Gastrocnemius medialis (tissue), 4 donors: ENCODE results near the gene IPO5. TPM values are rescaled to one million over a fixed set of nuclear protein-coding genes. Genes with fewer than 3 reads are reported as not detected.

Experiments
- ATAC-seq, 2 donors: fragments of 150-250 bp; one replicate each; pipeline ENCODE4 v1.9.1; 2016
- DNase-seq, 2 donors: peaks; one replicate each; pipeline ENCODE4 v3.0.0-alpha.2; 2019
- H3K27ac ChIP-seq, 4 donors: fragments of 200-600 bp; sonication (generic); 1 replicate in 1 of 4; 2 replicates in 3 of 4; pipeline ENCODE4 v1.5.1; 2016 to 2018; ENCODE audit warnings: mild to moderate bottlenecking in 2 of 4, moderate library complexity in 1 of 4
- H3K27me3 ChIP-seq, 3 donors: fragments of 200-600 bp; sonication (generic) in 2 of 3; 1 replicate in 1 of 3; 2 replicates in 2 of 3; pipeline versions ENCODE4 v1.5.1 to v1.6.0; 2016 to 2019; ENCODE audit warnings: mild to moderate bottlenecking in 1 of 3, moderate library complexity in 1 of 3
- H3K36me3 ChIP-seq, 2 donors: fragments of 200-600 bp; sonication (generic) in 1 of 2; one replicate each; pipeline ENCODE4 v1.5.1; 2017 to 2018
- H3K4me1 ChIP-seq, 2 donors: fragments of 200-600 bp; sonication (generic) in 1 of 2; one replicate each; pipeline ENCODE4 v1.5.1; 2016 to 2017; ENCODE audit warnings: mild to moderate bottlenecking in 2 of 2
- H3K4me3 ChIP-seq, 4 donors: fragments of 200-600 bp; sonication (generic) in 3 of 4; 1 replicate in 1 of 4; 2 replicates in 3 of 4; pipeline ENCODE4 v1.5.1; 2016 to 2019; ENCODE audit warnings: mild to moderate bottlenecking in 2 of 4
- H3K9me3 ChIP-seq, 3 donors: fragments of 200-600 bp; sonication (generic) in 2 of 3; 1 replicate in 1 of 3; 2 replicates in 2 of 3; pipeline ENCODE4 v1.5.1; 2016 to 2019
- POLR2A ChIP-seq, 2 donors: fragments of 450-650 bp; IDR thresholded peaks; one replicate each; pipeline ENCODE4 v1.6.1; 2017; ENCODE audit warnings: antibody characterized with exemption in 2 of 2, mild to moderate bottlenecking in 2 of 2, moderate library complexity in 2 of 2
- in situ Hi-C, 4 donors: fragments of 200-750 bp; cut with MboI; loops; one replicate each; pipeline versions ENCODE4 v1.15.0 to v1.8.0; 2017; ENCODE audit warnings: low sequenced_read_pairs in 4 of 4
- intact Hi-C: fragments of 100-400 bp; cut with DNase I; formaldehyde crosslinking; loops from one replicate; pipeline ENCODE4 v1.15.1; 2023; ENCODE audit warnings: low total_unique reads
- total RNA-seq, 4 donors: library from RNA; depleted of rRNA; stranded (reverse); fragments of >200 nt; gene quantifications; one replicate each; pipeline versions ENCODE4 v1.1.0 to v1.2.3, GENCODE V29; 2016
- TF ChIP-seq, protein P1 (sequence below), 5 experiments: fragments of 450-650 bp in 3 of 5; fragments of 200-600 bp in 2 of 5; sonication (generic) in 2 of 5; IDR thresholded peaks in 4 of 5; conservative IDR thresholded peaks in 1 of 5; 1 replicate in 4 of 5; 2 replicates in 1 of 5; pipeline ENCODE4 v1.5.1; 2016 to 2019; ENCODE audit warnings: antibody characterized with exemption in 5 of 5, mild to moderate bottlenecking in 3 of 5, moderate library complexity in 3 of 5

Gene IPO5
- 100 to 1,000 TPM; 157 to 184 (median 177) TPM for total RNA-seq

DNA sequence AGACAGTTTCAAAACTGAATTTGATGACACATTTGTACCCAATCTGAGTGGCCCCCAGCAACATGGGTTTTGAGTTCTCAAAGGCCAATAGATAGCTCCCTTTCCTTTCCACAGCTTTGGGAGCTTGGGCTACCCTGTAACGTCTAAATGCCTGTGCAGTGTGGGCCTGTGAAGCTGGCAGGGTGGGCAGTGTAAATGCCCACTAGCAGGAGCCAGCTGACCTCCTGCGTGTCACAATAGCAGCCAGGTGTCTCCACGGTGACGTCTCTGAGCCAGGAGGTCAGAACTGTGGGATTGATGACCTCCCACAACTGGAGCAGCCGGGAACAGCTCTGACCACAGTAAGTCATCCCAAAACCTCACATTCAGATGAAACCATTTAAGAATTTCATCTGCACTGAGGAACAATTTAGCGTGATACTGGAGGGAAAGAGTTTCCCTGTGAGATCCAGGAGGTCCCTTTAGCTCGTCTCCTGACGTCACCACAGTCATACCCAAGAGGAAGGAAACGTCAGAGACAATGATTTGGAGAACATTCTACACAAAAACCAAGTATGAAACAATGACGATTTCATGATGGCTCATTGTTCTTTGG is at the start of gene IPO5:
Gene IPO5 (plus strand): TSS at position 300 of the 595 bp plus-strand sequence. CDS start 23,022 bp downstream, outside the sequence.
- DNase-seq, result no peak
- no peak for TF ChIP-seq POLR2A (IDR thresholded peaks at IDR 0.05)
- TF ChIP-seq, protein P1, sequence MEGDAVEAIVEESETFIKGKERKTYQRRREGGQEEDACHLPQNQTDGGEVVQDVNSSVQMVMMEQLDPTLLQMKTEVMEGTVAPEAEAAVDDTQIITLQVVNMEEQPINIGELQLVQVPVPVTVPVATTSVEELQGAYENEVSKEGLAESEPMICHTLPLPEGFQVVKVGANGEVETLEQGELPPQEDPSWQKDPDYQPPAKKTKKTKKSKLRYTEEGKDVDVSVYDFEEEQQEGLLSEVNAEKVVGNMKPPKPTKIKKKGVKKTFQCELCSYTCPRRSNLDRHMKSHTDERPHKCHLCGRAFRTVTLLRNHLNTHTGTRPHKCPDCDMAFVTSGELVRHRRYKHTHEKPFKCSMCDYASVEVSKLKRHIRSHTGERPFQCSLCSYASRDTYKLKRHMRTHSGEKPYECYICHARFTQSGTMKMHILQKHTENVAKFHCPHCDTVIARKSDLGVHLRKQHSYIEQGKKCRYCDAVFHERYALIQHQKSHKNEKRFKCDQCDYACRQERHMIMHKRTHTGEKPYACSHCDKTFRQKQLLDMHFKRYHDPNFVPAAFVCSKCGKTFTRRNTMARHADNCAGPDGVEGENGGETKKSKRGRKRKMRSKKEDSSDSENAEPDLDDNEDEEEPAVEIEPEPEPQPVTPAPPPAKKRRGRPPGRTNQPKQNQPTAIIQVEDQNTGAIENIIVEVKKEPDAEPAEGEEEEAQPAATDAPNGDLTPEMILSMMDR (IDR thresholded peaks at IDR 0.05 in 4 of 5, conservative IDR thresholded peaks at IDR 0.05 in 1 of 5), result no peak
- Histone ChIP-seq H3K9me3 (no peaks in the 10 kb centered on the region), H3K4me1 (no peaks in the 10 kb centered on the region), H3K4me3 (no peak within 1 kb of the TSS), H3K27me3 (no peaks in the 10 kb centered on the region), H3K27ac (no peak within 1 kb of the TSS), H3K36me3 (no peaks in the 10 kb centered on the region)
- in situ Hi-C loops, result no loop called here
- ATAC-seq, result no peak
- intact Hi-C loops, result no loop called here

DNA sequence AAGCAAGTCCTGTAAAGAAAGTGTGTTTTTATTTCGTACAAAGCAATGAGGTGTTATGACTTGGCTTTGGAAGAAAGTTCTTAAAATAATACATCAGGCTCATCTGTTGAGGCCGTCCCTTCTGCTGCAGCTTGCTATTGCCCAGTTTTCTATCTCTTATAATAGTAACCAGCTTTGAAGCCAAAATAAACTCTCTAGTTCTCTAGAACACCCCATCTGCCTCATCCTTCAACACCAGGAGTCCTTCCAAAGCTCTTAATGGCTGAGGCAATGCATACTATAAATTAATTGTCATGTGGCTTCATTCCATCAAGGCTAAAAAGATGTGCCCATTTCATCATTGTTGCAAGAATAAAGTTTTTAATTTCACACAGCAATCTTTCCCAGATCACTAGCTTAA is 49.4 kb upstream of the IPO5 start:
- Histone ChIP-seq H3K9me3 (no peaks in the 10 kb centered on the region), H3K4me3 (no peak overlapping the region), H3K4me1 (no peaks in the 10 kb centered on the region), H3K27ac (no peak overlapping the region), H3K27me3 (no peaks in the 10 kb centered on the region), H3K36me3 (no peaks in the 10 kb centered on the region)
- intact Hi-C loops (no loop called here), in situ Hi-C loops (no loop called here)
- ATAC-seq (no peak), DNase-seq (no peak)
- TF ChIP-seq, protein P1 (IDR thresholded peaks at IDR 0.05 in 4 of 5, conservative IDR thresholded peaks at IDR 0.05 in 1 of 5), result no peak
- TF ChIP-seq POLR2A (IDR thresholded peaks at IDR 0.05), result no peak

DNA sequence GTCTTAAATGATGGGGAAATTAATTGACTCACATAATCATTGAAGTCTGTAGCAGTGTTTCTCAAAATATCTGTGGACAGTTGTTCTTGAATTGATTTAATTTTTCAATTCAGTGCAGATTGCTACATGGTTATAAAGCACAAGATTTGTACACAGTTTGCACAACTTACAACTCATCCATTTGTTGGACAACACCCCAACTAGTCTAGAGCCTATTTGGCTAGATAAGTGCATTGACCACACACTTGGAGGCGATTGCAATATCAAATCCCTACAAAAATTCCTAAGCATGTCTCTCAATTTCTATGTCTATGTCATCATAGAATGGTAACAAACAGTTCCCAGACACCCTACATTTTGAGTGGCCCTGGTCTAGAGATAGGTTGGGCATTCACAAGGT is 48.0 kb upstream of the IPO5 start:
- H3K27me3 ChIP-seq, result no peaks in the 10 kb centered on the region
- in situ Hi-C loops, result no loop called here
- DNase-seq (no peak), ATAC-seq (peak; percentile 33 to 47)
- H3K4me1 ChIP-seq, result no peaks in the 10 kb centered on the region
- intact Hi-C loops, result no loop called here
- no peak overlapping the region for H3K4me3 ChIP-seq
- no peaks in the 10 kb centered on the region for H3K9me3 ChIP-seq
- no peaks in the 10 kb centered on the region for H3K36me3 ChIP-seq
- H3K27ac ChIP-seq, result no peak overlapping the region
- no peak for TF ChIP-seq POLR2A (IDR thresholded peaks at IDR 0.05)
- TF ChIP-seq, protein P1 (IDR thresholded peaks at IDR 0.05 in 4 of 5, conservative IDR thresholded peaks at IDR 0.05 in 1 of 5), result no peak

DNA sequence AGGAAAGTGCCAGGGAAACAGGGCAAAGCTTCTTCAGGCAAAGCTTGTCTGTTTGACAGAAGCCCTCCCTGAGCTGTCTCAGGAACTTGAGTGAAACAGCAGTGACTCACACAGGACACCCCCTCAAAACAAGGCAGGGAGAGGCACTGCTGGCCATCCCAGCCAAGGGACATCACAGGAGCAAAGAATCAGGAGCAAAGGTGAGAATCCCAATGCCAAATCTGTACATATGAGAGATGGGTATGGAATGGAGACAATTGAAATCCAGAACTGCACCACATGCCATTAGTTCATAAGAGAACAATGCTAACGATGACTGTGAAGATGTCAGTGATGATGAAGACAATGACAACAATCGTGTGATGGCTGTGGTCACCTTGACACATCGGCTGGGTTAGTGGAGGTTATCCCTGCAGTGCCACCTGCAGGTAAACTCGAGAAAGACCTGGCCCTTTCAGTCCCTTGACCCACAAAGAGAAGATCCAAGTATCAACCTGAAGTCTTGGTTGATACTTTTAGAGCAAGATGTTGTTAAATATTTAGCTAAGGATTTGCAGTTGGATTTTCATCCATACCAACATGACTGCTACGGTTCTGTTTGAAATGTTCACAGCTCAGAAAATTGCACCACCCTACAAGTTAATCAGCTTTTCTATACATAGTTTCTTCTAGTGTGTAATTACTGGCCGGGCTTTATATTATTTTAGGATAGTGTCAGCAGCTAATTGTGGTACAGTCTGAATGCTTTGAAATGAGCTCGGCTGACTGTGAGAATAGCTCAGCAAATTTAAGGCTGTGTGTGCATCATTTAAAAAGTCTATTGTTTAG is 42.0 kb upstream of the IPO5 start:
- in situ Hi-C loops, result no loop called here

More for the DNA sequence above, 42.0 kb upstream of the IPO5 start:
- Histone ChIP-seq H3K9me3 (no peaks in the 10 kb centered on the region), H3K4me3 (no peak overlapping the region), H3K27ac (no peak overlapping the region), H3K27me3 (no peaks in the 10 kb centered on the region), H3K4me1 (no peaks in the 10 kb centered on the region), H3K36me3 (no peaks in the 10 kb centered on the region)
- intact Hi-C loops, result loop anchor here (5.0 kb wide), 1 partner anchor 54 kb away; no protein-coding TSS in a partner anchor
- TF ChIP-seq, protein P1 (IDR thresholded peaks at IDR 0.05 in 4 of 5, conservative IDR thresholded peaks at IDR 0.05 in 1 of 5), result peak in 2 of 5 experiments; percentile 15 to 33
- TF ChIP-seq POLR2A (IDR thresholded peaks at IDR 0.05), result no peak
- no peak for DNase-seq
- ATAC-seq, result no peak
